ENCODE data around the gene AGO1.
"Not testable (repeated sequence)": the region's sequence is repeated elsewhere in the genome, so short reads cannot be mapped to it uniquely, and the experiment has no call there.

Gene AGO1

DNA sequence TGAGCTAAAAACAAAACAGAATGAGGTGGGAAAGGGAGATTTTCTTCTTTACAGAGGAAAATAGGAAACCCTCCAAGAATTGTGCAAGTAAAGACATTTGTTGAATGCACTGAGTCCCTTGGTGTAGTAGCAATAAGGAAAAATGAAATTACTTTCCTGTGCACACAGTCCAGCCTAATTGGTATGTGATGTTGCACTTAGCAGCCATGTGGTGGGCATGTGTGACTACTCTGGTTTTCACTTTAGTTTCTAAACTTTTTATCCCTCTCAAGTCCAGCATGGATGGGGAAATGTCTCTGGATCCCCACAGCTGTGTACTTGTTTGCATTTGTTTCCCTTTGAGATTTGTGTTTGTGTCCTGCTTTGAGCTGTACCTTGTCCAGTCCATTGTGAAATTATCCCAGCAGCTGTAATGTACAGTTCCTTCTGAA is 40.8 kb downstream of the AGO1 start:
- DNase-seq, result no peak

DNA sequence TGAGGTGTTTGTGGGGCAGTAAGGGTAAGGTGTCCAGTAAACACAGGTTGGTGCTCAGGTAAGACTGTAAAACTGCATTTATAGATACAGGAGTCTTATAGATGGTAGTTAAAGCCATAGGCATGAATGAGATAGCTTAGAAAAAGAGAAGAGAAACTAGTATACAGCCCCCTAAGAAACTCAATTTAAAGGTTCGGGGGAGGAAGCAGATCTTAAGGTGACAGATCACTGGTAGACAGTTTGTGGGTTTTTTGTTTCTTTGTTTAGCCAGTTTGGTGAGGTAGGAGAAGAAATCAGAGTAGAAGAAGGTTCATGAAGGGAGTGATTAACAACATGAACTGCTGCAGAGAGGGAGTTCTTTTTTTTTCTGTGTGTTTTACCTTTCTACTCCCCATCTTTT is 41.8 kb downstream of the AGO1 start:
- no peak for DNase-seq

DNA sequence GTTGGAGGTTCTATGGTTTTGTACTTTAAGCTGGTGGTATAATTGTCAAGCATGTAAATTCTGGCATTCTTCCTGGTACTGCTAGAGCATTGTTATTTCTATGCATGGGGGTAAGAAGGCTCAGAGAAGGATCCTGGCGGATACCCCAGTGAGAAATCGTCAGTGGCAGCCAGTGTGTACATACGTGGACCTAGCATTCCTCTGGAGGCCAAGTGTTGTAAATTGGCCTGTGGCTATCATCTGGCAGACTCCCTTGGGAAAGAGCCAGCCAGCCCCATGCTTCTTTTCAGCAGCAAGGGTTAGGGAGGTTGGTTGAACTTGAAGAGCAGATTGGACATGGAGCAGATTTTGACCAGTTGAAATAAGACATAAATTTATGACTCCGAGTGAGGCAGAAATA is 42.7 kb downstream of the AGO1 start:
- no peak for DNase-seq

DNA sequence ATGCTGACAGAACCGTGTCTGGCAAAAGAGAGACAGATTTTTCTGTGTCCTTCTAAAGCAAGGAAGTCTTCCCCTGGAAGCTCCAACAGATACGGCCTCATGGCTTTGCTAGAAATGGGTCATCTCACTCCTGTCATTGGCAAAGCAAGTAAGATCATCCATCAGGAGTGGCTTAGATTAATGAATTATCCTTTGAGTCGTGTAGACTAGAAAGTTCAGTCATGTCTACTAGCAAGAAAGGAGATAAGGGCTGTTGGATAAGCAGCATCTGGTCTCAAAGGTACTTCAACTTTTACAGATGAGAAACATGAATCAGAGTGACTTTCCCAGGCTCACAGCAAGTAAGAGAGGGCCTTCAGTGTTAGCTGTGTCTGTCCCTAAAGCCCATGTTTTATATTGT is 44.5 kb downstream of the AGO1 start:
- DNase-seq, result no peak

DNA sequence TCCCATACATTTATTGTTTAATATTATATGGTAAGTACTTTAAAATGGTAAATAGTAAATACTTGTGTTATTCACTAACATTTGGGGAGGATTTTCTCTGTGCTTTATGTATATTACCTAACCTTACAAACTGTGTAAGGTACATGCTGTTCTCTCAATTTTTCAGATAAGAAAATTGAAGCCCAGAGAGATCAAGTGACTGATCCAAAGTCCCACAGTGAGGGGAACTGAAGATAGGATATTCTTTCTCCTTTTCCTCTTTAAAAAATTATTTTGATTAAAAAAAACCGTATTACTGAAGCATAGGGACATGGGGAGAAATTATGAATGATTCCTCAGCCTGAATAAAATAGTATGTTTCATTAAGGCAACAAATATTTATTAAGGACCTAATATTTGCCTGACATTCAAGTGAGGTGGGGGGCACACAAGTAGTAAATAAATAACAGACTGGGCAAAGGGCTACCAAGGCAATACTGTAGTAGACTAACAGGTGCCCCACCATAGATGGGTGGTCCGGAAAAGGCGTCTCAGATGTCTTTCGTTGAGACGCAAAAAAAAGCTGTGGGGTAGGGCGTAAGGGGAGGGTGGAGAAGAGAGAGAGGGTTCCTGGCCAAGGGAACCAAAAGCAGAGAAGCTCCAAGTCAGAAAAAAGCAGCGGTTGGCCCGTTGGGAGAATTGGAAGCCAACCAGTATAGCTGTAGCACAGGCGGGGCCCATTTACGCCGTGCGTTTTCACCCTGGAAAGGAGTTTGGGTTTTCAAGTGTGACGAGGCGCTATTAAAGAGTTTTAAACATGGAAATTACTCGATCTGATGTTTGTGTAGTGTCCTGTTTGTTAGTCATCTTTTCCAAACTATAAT is 47.0 kb downstream of the AGO1 start:
- peak; percentile 33 for DNase-seq

DNA sequence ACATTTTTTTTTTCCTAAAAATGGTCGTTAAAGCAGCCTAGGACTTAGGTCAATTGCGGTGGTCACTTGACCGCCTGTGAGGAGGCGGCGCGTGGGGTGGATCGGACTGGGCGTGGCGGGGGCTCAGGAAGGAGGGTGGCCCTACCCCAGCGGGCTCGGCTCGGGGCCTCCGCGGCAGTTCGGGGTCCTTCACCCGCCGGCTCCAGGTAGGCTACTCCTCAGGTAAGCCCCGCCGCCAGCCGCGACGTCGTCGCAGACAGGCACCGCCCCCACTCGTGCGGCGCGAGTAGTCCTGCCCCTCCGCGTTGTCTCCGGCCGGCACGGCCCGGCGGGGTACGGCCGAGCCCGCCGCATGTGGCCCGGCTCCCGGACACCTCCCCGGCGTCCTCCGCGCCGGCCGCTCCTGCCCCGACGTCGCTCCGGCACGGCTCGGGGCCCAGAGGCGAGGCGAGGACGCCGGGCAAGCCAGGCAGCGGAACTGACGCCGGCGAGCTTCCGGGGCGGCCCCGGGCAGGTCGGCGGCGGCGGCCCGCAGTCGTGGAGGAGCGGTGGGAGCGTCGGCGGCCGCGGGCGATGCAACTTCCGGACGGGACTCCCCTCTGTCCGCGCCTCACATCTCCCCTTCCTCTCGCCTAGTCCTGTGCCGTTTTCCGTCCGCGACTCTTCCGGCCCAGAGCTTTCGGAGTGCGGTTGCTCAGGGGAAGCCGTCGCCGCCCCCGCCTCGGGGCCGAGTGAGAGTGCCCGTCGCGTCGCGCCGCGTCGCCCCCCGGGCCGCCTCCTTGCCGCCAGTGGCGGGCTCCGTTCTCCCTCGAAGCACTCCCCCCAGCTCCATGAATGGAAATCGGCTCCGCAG is 47.8 kb downstream of the AGO1 start, which contains the start of gene AGO3:
Gene AGO3 (plus strand): TSS at position 513 of the 853 bp plus-strand sequence. CDS start 322 bp downstream, at position 835.
- peak; percentile 88 for DNase-seq

DNA sequence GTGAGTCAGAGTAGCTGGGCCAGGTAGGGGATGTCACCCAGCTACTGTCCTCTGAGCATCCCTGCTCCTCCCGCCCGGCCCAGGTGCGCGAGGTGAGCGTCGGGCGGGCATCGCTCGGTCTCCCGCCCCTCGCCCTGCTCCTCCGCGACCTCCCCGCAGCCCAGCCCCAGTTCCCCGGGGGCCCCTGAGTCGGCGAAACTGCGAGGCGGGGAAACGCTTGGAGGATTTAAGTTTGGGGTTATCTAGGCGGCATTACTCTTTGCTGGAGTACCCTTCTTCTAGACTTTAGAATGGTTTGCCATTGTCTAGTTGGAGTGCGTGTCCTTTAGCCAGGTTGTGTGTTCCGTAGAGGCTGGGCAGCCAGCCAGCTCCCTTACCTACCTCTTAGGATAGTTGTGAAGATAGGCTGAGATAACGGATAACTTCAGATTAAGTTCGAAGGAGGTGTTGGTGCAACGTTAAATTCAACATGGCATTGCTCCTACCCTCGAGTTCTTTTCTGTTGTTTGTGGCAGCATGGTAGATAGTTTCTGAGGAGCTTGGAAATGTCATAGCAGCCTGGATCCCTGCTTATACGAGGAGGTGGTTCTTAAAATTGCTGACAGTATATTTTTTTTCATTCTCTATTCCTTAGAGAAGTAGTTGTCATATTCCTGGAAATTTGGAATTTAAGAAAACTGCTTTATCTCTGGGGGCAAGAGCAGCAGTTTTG is 48.6 kb downstream of the AGO1 start:
- DNase-seq, result no peak

DNA sequence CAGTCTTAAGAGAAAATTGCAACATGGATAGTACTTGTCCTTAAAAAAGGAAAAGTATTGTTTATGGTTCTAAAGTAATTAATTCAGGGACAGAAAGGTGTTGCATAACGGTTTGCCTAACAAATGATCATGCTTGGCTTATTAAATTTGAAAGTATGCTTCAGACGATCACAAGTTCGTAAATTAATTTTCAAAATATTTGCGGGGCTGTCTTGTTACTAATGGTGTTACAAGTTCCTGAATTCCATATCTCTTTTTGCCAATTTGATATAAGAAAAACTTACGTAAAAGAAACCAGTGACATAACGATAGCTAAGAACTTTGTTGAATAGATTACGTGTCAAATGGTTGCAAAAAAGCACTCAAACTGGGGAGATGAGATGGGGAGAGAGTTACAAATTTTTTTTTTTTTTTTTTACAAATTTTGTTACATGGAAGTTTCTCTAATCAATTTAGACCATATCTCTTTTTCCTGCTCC is 49.2 kb downstream of the AGO1 start:
- no peak for DNase-seq

DNA sequence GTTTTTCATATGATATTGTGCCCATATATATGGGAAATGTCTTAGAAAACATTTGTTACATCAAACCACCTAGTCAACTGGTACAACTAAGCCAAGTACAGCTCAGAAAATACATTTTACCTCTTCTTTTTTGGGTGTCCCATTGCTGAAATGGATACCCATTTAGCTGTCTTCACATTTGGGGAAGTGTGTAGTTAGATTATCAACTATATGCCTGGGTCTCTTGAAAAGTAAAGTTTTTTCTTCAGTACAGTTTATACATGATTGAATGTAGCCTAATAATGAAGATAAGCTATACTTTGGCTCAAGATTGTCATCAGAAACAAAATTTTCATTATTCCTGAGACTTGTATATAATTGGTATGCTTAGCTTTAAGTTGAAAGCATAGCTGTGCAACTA is 49.9 kb downstream of the AGO1 start:
- DNase-seq, result no peak

DNA sequence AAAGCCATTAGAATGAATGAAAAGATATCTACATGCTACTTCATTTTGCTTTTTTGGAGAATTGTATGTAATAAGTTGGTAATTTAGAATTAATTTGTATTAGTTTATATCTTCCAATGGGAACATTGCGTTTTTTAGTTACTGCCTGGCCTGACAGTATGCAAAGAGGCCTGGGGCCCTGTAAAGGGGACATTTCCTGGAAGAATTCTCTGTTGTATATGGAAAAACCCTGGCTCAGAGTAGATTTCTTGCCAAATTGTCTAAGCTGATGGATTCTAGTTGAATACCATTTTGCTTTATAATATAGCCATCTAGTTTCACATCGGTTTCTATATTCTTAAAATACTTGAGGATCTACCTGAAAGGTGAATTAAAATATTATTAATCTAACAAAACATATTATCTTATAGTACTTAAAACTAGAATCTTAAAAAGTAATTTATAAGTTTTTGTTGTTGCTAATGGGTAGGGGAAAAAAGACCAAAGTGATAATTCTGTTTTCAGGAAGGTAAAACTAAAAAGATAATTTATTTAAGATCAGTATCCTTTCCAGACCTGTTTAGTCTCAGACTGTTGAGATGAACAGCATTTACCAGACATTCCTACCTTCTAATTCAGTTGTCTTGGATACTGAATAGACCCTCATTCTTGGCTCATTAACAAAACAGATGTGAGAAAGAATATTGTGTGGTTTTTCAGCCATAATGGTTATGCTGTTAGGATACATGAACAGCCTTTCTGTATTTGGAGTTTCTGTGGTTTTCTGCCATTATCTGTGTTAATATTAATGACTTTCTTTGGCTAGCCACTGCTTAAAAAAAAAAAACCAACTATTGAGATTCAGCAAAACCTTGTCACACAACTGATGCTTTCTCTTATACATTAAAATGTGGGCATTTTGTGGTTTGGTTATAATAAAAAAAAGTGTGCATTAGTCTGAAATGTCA is 52.7 kb downstream of the AGO1 start:
- no peak for DNase-seq

DNA sequence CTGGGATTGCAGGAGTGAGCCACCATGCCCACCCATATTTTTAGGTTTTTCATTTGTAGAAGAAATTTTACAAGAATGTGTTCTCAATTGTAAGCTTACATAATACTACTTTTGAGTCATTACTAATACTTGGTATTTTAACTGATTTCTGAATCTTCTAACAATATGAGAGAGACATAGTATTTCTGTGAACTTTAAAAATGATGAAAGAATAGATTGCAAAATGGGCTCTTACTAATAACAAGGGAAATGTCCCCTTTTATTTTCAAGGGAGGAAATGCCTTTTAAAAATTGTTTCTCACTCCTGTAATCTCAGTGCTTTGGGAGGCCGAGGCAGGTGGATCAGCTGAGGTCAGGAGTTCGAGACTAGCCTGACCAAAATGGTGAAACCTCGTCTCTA is 53.8 kb downstream of the AGO1 start:
- DNase-seq, result no peak

DNA sequence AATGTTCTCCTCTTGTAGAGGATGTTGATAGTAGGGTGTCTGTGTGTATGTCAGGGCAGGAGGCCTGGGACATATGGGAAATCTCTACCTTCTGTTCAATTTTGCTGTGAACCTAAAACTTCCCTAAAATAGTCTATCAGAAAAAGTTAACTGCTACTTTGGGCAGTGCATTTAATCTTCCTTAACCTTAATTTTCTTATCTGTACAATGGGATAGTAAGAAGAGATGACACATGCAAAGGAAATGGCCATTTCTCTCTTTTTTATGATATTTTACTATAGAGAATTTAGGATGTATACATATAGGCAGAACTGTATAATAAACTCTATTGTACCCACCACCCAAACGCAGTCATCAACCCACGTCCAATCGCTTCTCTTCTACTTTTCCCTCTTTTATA is 56.5 kb downstream of the AGO1 start:
- no peak for DNase-seq

DNA sequence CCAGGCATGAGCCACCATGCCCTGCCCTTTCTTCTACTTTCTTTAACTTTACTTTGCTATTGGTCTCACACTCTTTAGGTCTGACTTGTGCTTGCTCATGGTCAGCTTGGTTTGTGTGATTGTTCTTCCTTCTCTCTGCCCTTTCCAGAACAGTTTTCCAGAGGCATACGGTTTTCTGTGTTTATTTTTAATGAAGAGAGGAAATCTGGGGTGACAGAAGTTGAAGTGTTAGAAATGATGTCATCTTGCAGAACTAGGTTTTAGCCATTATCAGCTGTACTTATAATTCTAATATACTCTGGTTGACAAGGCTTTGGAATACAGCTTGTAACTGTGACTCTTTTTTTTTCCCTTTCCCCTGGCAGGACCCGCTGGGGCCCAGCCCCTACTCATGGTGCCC is 62.3 kb downstream of the AGO1 start:
- DNase-seq, result no peak

DNA sequence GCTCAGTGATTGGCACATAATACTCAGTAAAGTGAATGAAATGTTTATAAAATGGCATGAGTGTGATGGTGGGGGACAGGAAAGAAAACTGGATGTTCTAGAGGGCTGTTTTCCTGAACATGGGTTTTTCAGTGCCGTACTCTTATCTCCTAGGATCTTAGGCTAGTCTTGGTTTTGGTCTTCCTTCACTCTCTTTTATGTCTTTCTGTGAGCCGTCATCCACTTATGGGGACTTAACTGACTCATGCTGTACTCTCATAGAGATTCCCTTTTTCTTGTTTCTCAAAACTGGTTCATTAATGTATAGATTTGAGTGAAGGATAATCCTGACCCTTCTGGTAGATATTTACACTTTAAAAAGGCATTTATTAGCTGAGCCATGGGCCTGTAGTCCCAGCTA is 64.5 kb downstream of the AGO1 start:
- DNase-seq, result no peak

DNA sequence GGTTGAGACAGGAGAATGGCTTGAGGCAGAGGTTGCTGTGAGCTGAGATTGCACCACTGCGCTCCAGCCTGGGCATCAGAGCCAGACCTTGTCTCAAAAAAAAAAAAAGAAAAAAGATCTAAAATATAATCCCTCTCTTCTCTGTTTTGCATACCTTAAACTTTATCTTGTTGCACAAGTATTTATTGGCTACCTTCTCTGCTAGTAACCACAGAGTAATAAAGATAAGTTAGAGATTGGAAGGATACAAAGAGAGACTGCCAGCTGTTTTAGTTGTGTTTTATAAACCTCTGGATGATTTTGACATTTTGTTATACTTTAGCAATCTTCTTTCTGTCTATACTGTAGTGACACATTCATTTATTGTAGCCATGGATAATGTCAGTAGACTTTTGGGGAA is 75.5 kb downstream of the AGO1 start:
- no peak for DNase-seq

DNA sequence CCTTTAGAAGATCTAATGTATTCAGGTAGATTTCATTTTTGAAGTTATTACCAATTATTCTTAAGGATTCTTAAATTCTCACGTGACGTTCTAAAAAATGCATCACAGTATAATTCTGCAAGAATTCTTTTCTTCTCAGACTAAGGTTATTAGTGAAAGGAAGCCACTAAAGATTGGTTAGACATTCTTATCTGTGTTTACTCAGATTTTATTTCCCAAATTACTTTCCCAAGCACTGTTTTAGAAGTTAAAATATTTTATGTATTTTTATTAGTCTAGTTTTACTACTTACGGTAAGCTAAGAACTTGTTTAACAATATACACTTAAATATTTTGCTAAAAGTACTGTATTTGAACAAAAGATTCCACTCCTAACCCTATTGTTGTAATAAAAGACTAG is 76.3 kb downstream of the AGO1 start:
- no peak for DNase-seq

DNA sequence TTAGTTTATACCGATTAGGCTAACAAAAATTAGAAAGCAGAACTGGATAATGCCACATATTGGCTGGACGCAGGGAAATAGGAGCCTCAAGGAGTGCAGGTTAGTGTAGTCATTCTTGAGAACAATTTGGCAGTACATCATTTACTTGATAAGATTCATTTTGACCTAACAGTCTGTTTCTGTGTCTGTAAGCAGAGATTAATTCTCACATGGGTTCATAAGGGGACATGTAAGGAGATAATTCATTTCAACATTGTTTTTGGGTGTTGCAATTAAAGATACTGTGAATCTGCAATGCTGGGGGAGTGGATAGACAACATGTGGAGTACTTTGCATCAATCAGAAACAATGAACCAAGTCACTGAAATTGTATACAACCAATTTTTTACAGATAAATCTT is 79.9 kb downstream of the AGO1 start:
- DNase-seq, result no peak

DNA sequence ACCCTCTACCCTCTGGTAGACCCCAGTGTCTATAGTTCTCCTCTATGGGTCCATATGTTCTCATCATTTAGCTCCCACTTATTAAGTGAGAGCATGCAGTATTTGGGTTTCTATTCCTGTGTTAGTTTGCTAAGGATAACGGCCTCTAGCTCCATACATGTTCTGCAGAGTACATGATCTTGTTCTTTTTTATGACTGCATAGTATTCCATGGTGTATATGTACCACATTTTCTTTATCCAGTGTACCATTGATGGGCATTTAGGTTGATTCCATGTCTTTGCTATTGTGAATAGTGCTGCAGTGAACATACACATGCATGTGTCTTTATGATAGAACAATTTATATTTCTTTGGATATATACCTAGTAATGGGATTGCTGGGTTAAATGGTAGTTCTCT is 81.3 kb downstream of the AGO1 start:
- DNase-seq, result not testable (repeated sequence)

DNA sequence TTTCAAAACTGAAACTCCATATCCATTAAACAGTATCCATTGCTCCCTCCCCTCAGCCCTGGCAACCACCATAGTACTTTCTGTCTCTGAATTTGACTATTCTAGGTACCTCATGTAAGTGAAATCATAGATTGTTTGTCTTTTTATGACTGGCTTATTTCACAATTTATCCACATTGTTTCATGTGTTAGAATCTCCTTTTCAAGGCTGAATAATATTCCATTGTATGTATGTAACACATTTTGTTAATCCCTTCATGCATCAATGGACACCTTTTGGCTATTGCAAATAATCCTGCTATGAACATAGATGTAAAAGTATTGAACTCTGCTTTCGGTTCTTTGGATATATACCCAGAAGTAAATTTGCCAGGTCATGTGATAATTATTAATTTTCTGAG is 85.4 kb downstream of the AGO1 start:
- no peak for DNase-seq

DNA sequence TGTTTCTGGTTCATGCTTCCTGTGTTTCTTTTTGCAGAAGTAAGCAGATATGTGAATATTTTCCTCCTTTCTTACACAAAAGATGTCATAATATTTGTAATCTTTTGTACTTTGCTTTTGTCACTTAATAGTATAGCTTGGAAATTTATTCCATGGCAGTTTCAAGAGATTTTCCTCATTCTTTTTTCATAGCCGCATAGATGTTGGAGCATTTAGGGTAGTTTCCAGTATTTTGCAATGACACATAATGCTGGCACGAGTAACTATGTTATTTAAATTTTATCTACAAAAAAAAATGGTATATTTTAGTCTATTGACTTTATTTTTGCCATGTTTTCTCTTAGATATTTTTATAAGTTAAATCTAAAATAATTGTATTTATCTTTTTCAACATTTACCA is 88.6 kb downstream of the AGO1 start:
- no peak for DNase-seq

DNA sequence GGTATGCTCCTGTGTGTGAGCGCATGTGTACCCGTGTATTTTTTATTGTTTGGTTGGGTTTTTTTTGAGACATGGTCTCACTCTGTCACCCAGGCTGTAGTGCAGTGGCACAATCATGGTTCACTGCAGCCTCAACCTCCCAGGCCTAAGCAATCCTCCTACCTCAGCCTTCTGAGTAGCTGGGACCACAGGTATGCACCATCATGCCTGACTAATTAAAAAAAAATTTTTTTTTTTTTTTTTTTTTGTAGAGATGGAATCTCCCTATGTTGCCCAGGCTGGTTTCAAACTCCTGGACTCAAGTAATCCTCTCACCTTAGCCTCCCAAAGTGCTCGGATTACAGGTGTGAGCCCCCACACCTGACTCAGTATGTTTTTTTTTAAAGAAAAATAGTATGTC is 89.6 kb downstream of the AGO1 start:
- DNase-seq, result not testable (repeated sequence)

DNA sequence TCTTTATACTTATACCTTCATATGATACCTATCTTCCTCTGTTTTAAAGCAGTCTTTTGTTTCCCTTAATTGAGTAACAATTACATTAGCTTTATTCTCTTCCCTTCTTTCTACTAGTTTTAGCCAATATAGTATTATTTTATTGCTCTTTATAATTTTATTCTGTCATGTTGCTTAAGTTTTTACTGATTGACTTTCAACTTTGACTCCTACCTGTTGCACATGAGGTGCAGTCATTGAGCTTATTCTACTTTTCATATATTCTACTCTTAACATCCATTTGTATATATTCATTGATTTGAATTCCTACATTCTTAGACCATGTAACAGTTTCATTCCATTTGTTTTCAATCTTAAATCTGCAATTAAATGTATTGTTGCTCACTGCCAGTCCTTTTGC is 97.1 kb downstream of the AGO1 start:
- DNase-seq, result no peak
